MV-4-11 (cell line): ENCODE results near the gene NTSR1.

Source experiments
- DNase-seq: peaks from one replicate; lab custom pipeline; 2025; lab: John Stamatoyannopoulos, UW

Gene NTSR1

GRCh38 chr20:62707921-62708521 is 615 bp upstream of the NTSR1 start:
- DNase-seq = no peak

GRCh38 chr20:62709537-62709905 is 885 bp downstream of the NTSR1 start:
- DNase-seq = no peak

GRCh38 chr20:62710221-62710885 is 1.7 kb downstream of the NTSR1 start:
- DNase-seq = no peak

DNA sequence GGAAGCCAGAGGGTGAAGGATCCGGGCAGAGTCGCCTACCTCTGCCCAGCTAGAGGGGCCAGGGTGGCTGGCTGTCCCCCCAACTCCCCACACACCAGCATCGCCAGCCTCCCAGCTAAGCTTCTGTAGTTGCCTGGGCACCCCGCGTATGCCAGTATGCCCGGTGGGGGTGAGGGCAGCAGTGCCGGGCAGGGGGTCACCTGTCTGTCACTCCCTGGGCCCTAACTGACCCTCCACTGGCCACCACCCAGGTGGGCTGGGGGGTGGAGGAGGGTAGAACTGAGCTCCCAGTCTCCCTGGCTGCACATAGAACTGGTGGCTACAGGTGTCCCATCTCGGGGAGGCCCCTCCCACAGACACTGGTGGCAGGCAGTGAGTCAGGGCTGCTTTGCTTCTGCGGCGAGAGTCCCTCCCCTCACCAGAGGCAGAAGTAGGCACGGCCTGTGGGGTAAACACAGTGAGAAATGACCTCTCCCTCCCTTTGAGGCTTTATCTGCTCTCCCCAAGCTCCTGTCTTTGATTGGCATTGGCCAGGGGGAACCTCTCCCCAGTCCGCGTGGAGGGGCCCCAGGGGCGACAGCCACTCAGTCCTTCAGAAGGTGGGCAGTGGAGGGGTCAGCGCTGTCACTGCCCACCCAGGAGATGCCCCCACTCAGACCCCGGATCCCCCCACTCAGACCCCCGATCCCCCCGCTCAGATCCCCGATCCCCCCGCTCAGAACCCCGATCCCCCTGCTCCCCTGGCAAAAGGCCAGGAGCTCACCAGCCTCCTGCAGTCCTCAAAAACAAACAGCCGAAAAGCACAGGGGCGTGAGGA is 2.5 kb downstream of the NTSR1 start:
- peak; percentile 86 for DNase-seq

GRCh38 chr20:62711703-62712101 is 3.1 kb downstream of the NTSR1 start:
- no peak for DNase-seq

GRCh38 chr20:62712606-62713005 is 4.0 kb downstream of the NTSR1 start:
- no peak for DNase-seq

DNA sequence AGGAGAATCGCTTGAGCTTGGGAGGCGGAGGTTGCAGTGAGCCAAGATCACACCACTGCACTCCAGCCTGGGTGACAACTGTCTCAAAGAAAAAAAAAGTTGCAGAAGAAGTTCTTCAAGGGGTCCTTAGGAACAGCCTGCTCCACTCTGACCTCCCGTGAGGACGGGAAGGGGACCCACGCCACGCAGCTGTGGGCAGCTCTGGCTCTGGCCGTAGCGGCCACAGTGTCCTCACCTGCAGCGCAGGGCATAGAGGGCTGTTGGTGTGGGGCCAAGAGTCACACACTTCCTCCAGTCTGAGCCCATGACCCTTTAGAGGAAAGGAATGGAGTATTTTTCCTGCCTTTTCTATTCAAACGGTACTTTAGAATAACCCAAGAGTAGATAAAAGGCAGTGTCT is 5.4 kb downstream of the NTSR1 start:
- no peak for DNase-seq

DNA sequence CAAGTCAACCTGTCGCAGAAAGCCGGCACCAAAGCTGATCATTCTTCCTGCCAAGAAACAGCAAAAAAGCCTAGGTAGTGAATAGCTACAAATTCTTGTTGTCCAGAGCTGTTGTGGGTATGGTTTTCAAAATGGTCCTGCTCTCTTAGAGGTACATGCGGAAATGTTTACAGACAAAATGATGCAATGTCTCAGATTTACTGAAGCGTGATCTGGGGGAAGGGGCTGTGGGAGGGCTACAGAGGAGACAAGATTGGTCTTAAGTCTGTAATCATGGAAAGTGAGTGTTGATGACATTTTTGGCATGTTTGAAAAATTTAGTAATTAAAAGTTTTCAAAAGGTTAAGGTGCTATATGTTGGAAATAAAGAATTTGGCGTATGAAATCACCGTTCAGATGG is 6.2 kb downstream of the NTSR1 start:
- DNase-seq = no peak

GRCh38 chr20:62715201-62715600 is 6.6 kb downstream of the NTSR1 start:
- DNase-seq = no peak

DNA sequence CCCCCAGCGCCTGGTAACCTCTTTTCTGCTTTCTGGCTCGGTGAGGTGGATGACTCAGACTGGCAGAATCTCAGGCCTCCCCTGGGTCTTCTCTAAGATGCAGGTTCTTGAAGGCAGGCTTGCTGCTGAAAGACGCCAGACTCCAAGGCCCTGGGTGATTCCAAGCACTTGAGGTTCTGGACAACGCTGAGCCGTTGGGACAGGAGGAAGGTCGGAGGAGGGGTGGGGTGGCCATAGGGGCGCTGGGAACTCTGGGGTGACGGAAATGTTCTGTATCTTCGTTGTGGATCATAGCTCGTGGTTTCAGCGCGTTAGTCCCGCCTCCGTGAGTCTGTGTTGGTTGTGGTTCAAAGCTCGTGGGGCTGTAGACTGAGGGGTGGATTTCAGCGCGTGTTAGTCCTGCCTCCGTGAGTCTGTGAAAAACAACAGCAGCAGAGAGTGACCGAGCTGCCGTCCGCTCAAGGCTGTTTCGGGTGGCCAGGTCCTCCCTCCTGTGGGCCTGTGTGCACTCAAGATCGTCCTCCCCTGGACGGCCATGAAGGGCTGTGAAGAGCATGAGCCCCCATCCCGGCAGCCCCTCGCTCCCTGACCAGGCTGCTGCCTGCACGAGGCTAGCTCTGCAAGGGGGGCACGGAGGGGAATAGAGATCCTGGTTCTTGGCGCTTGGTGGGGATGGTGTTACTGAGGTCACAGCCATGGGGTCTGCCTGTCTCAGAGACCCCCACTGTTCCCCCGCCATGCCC is 7.7 kb downstream of the NTSR1 start:
- DNase-seq = peak; percentile 59

DNA sequence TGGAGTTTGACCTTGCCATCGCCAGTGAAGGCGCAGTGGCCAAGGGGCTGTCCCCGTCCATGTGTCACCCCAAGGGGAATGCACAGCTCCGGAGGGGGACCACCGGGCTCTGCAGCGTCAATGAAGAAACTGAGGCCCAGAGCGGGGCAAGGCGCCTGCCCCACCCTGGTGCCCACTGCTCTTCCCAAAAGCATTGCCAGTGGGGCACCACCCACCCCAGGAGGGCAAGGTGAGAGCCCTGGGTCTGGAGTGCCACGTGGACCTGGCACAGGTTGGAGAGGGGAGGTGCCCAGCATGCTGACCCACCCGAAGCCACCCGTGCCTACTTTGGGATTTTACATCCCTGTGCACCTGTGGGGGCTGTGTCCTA is 8.3 kb downstream of the NTSR1 start:
- DNase-seq = no peak

DNA sequence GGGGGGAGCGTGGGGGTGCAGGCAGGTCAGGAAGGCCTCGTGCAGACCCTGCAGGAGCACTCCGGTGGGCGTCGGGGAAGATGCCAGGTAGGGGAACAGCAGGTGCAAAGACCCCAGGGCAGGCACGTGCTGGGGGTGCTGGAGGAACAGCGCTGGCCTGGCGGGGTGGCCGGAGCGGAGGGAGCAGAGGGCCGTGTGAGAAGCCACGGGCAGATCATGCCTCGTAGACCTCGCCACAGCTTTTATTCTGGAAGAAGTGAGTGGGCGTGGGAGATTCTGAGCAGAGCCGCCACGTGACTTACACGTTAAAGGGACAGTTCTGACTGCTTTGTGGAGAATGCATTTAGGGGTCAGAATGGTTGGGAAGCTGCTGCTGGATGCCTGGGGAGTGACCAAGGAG is 9.3 kb downstream of the NTSR1 start:
- no peak for DNase-seq

DNA sequence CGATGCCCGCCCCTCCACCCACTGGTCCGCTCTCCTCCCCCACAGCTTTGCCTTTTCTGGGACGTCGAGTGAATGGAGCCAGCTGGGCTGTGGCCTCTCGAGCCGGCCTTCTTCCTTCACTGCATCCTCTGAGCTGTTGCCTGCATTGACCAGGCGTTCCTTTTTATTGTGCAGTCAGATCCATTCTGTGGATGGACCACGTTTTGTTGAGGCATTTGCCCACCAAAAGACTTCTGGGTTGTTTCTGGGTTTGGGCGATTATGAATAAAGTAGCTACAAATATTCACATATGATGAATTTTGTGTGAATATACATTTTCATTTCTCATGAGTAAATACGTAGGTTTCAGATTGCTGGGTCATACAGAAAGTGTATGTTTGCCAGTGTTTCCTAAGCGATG is 9.9 kb downstream of the NTSR1 start:
- DNase-seq = no peak

DNA sequence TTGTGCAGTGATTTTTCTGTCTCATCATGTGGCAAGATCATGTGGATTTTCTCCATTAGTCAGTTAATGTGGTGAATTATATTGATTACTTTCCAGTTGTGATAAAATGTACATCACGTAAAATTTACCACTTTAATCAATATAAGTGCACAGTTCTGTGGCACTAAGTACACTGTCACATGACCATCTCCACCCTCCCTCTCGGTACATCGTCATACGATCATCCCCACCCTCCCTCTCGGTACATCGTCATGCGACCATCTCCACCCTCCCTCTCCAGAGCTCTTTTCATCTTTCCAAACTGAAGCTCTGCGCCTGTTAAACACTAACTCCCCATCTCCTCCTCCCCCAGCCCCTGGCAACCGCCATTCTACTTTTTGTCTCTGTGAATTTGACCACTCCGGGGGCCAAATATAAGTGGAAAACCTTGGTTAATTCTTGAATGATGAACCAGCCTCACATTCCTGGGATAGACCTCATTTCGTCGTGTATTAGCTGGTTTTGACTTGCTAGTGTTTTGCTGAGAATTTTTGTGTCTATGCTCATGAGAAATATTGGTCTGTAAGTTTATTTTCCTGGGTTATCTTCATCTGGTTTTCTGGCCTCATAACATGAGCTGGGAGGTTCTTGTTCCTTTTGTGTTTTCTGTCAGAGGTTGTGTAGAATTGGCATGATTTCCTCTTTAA is 10.8 kb downstream of the NTSR1 start:
- DNase-seq = no peak

DNA sequence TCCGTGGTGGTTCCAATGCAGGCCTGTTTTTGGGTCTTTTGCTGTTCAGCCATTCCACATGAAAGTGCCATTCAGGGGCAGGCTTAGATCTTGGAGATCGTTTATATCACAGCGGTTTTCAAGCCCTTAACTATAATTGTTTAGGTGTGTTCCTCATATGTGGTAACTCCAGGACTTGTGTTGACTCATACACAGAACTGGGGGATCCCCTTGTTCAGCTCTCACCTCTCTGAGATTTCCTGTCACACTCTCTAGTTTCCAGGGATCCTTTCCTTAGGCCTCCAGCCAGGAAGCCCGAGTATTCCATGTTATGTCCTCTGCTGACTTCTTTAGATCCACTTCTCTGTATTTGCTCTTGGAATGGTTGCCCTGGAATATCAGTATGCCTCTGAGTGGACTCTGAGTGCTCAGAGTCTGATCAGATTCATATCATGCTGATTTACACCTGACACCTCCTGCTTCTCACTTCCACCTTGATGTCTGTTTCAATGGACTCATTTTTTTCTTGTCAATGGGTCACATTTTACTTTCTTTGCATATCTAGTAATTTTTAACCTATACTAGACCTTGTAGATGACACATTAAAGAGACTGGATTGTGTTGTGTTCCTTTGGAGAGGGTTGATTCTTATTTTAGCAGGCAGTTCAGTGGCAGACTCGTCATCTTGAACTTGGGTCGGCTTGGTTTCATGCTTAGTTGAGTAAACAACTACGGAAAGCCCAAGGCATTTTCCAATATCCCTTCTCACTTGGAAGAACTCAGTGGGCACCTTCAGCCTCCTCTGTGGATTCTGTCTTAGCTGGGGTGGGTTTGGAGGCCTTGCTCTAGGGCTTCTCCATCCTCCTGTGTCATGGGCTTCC is 13.1 kb downstream of the NTSR1 start:
- no peak for DNase-seq

GRCh38 chr20:62722627-62723026 is 14.0 kb downstream of the NTSR1 start:
- DNase-seq = no peak

DNA sequence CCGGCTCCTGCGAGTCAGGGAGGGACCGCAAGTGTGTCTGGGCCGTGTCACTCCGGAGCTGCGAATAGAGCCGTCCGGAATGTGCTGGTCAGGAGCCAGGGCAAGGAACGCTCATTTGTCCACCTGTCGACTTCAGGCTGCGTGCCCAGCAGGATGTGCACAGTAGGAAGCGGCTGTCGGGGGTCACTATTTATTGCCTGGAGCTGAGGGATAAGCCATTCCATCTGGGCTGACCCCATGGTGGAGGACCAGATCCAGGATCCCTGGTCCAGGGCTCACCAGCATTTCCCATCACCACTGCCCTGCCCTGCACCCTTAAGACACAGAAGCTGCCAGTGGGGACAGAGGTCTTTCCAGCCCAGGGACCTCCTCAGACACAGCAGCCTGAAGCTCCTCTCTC is 14.7 kb downstream of the NTSR1 start:
- no peak for DNase-seq

- DNase-seq = no peak
Measured at GRCh38 chr20:62723768-62724450, 15.3 kb downstream of the NTSR1 start.

- no peak for DNase-seq
Measured at GRCh38 chr20:62724692-62725595, 16.3 kb downstream of the NTSR1 start.
